NCI-H187 treated with DMSO at 0.1 percent for 48 hours (cell line): Measurements from ENCODE around the gene WNT3.
"Not testable (repeated sequence)": the region's sequence is repeated elsewhere in the genome, so short reads cannot be mapped to it uniquely, and the experiment has no call there.

ENCODE experiments used
- DNase-seq: peaks from one replicate; lab custom pipeline; 2025; lab: John Stamatoyannopoulos, UW

The WNT3 gene

DNA sequence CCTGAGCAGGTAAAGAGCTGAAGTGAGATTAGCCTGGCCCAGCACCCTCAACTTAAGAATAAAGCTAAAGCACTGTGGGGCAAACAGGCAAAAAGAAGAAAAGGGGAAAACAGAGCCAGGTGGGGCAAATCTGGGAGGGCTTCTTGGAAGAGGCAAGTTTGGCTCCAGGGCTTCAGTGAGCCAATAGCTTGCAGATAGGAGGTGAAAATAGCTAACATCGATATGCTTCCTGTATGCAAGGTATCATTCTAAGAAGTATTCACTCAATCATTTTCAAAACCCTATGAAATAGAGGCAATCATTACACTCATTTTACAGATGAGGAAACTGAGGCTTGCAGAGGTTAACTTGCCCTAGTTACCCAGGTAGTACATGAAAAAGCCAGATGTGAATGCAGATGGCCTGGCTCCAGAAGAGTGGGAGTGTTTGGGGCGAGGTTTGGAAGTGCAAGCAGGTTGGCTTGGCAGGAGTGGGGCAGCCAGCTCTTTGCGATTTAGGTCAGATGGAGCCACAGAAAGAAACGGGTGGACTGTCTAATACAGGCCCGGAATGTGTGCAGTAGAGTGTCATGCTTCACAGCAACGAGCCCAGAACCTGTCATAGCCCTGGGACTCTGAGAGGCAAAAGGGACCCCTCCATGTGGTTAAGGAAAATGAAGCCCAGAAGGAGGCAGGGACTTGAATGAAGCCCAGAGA lies 5.7 kb downstream of the WNT3 start:
- DNase-seq: no peak

GRCh38 chr17:46811978-46812583 lies 6.4 kb downstream of the WNT3 start:
- DNase-seq: no peak

DNA sequence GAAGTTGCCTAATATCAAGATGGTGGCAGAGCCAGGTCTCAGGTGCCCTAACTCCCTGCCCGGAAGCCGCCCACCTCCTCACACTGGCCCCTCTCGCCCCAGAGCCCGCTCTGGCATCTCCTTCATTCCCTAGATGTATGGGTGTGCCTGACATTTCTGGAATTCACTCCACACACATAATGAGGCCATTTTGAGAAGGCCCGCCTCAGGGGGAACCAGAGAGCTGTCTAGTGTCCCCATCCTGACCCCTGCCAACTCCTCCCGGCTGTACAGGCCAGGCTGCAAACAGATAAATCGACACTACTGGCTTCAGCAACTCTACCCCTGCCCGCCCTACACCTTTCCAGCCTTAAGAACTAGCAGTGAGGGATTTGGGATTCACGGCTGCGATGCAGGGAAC lies 7.7 kb downstream of the WNT3 start:
- no peak for DNase-seq

DNA sequence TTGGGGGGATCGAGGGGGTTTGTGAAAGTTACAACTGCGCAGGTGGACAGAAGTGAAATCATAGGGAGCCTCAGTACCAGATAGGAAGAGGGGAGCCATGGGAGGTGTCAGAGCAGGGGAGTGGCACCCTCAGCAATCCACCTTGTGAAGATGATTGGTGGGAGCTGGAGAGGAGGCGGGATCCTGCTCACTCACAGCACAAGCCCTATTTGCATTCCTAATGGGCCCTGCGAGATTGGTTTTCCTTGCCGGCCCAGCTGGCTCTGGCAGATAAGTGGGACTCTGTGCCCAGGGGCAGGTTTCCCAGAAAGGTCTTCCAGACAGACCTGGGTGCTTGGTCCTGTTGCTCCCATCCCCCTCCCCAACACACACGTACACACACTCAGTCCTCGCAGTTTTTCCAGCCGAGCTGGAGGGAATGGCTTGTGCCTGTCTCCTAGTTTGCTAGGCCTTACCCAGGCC lies 9.4 kb downstream of the WNT3 start:
- DNase-seq: no peak

GRCh38 chr17:46805771-46806170 lies 12.7 kb downstream of the WNT3 start:
- no peak for DNase-seq

- no peak for DNase-seq
Measured at GRCh38 chr17:46803544-46803943, 14.9 kb downstream of the WNT3 start.

GRCh38 chr17:46802800-46803199 lies 15.7 kb downstream of the WNT3 start:
- DNase-seq: no peak

GRCh38 chr17:46800573-46800972 lies 17.9 kb downstream of the WNT3 start:
- DNase-seq: no peak

DNA sequence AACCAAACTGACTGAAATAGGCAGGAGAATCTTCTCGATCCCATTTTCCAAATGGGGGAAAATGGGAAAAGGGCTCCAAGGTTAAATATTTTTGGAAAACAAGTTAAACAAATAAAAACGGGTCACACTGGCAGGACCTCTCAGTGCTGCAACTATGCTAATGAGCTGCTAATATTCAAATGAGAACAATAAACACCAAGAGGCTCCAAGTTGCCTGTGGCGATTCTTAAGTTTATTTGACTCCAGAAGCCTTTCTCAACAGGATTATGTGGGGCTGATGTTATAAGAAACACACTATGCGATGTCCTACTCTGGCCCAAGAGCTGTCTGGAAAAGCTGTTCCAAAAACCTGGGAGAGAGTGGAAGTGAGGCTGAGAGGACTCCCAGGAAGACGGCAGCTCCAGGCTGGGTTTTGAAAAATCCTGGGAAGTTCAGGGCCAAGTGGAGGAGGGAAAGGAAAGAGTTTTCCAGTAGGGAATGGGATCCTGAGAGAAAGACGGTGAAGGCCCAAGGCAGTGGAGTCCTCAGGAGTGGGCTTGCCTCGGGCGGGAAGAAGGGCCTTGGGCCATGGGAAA lies 21.4 kb downstream of the WNT3 start:
- DNase-seq: no peak

DNA sequence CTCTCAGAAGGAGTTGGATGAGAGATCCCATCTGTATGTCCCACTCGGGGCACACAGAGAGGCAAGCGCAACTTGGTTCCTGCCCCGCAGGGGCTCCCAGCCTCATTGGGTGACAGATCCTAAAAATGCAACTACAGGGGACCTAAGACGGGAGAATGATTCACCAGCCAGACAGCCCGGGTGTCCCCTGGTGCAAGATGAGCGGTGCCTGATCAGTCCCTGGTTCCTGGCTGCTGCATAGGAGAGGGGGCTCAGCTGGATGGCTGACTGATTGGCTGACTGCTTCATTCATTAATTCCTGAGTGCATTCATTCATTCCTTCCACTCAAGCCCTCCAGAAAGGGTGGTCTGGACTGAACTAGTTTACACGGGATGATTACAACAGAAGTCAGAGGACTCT lies 22.0 kb downstream of the WNT3 start:
- no peak for DNase-seq

DNA sequence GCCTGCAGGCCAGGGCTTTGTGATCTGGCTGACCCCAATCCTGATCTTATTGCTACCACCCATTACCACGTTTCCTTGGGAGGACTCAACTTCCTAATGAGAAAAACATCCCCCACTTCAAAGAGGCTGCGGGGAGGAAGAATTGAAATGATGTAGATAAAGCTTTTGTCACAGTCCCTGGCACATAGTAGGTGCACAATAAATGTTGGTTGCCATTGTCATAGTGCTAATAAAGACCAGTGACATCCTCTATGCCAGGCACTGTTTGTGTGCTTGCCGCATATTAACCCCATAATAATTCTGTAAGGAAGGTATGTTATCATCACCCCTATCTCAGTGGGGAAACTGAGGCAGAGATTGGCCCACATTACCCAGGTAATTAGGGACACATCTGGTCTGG lies 22.4 kb downstream of the WNT3 start:
- DNase-seq: no peak

DNA sequence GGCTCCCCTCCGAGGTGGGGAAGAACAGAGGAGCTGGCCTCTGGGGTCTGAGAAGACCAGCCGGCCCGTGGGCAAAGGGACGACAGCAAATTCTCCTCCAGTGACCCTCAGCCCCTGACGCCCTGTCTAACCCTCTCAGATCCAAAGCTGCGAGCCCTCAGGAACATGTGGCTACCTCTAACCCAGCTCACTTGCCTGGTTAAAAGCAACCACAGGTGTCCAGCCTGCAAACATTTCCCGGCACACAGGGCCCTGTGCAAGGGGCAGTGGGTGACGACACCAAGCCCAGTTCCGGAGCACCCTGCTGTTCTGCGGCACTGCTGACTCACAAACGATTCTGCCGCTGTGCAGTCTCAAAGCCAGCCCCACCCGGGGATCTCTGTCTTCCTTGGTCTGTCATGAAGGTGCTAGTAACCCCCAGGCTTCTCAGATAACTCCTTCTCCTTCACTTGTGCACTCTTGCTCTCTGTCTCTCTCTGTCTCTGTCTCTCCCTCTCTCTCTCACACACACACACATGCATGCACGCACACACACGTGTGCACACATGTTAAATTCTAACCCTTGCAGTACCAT lies 23.0 kb downstream of the WNT3 start:
- DNase-seq: no peak

- no peak for DNase-seq
Measured at GRCh38 chr17:46794318-46794717, 24.2 kb downstream of the WNT3 start.

- no peak for DNase-seq
Measured at GRCh38 chr17:46793541-46793940, 25.0 kb downstream of the WNT3 start.

GRCh38 chr17:46793023-46793422 lies 25.5 kb downstream of the WNT3 start:
- not testable (repeated sequence) for DNase-seq

- DNase-seq: no peak
Measured at GRCh38 chr17:46792071-46792470, 26.4 kb downstream of the WNT3 start.

DNA sequence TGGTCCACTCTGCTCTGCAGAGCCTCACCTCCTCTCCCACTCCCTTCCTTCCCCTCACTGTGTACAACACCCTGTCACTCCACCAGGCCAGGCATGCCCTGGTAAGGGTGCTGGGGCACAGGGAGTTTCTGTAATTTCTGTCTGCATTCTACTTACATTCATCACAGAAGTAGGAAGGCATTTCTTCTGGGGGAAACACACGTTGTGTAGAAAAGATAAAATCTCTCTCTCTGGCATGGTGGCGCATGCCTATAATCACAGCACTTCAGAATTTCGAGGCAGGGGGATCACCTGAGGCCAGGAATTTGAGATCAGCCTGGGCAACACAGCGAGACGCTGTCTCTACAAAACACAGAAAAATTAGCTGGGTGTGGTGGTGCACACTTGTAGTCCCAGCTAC lies 27.0 kb downstream of the WNT3 start:
- DNase-seq: no peak

GRCh38 chr17:46790216-46790615 lies 28.3 kb downstream of the WNT3 start:
- DNase-seq: no peak

DNA sequence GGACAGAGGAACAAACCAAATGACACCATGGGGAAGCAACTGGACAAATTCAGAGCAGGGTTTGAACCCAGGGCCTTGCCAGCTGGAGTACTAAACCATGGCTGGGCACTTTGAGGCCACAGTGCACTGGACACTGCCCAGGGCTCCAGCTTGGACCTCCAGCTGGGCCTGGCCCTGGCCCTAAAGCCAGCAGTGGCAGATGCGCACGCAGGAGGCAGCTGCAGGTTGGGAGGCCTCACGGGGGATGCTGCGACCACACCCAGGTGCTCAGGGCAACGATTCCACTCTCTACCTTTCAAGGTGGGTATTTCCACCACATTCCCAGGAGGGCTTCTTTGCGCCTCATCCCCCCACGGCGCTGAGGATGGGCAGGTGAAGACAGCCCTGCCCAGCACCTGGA lies 28.9 kb downstream of the WNT3 start:
- DNase-seq: no peak

- no peak for DNase-seq
Measured at GRCh38 chr17:46788796-46789195, 29.7 kb downstream of the WNT3 start.

- DNase-seq: no peak
Measured at GRCh38 chr17:46788300-46788699, 30.2 kb downstream of the WNT3 start.

- DNase-seq: no peak
Measured at GRCh38 chr17:46787478-46787877, 31.0 kb downstream of the WNT3 start.

GRCh38 chr17:46785696-46786095 lies 32.8 kb downstream of the WNT3 start:
- no peak for DNase-seq
